Fibroblast of the conjunctiva (primary cell): ENCODE data around the gene MTMR12.
A peak's percentile ranks its signal among the peaks of the same experiment; 100 is the strongest.

Source experiments
- DNase-seq: peaks from one replicate; pipeline ENCODE4 v3.0.0-alpha.2; 2010; ENCODE audit warnings: low read depth

Gene MTMR12

GRCh38 chr5:32190095-32190494, 122.6 kb downstream of the MTMR12 start:
- DNase-seq: peak; percentile 97

GRCh38 chr5:32187675-32188074, 125.1 kb downstream of the MTMR12 start:
- no peak for DNase-seq

- no peak for DNase-seq
These were observed 130.2 kb downstream of the MTMR12 start for GRCh38 chr5:32182463-32183063.
